ENCODE results near the gene TMEM81. TPM values are rescaled to one million over a fixed set of nuclear protein-coding genes. Genes with fewer than 3 reads are reported as not detected.
A peak's percentile ranks its signal among the peaks of the same experiment; 100 is the strongest.

The TMEM81 gene
- total RNA-seq (2013; cell fraction: nucleolus; rRNA removed), result 3.7 and 5.6 TPM in 2 replicates
- total RNA-seq (2014; rRNA removed) (0.87 and 1.0 TPM in 2 replicates), total RNA-seq (2014; rRNA removed; fragmentation: Illumina TruSeq; extraction: Trizol) (1.8 and 2.1 TPM in 2 replicates), total RNA-seq (2021) (1.2 and 1.7 TPM in 2 replicates), polyA plus RNA-seq (2011; rRNA removed) (1.3 and 2.2 TPM in 2 replicates), polyA plus RNA-seq (2014; fragmentation: Illumina TruSeq; extraction: Trizol) (0.87 and 1.9 TPM in 2 replicates), polyA plus RNA-seq (2014; fragmentation: Nextera tagmentation; extraction: Ambion mirVana) (1 to 10 TPM in 1 of 2 experiments, under 1 TPM in 1; 0.62 to 1.5 TPM), polyA plus RNA-seq (2014; rRNA removed) (0.44 and 1.7 TPM in 2 replicates), polyA plus RNA-seq (2016; fragmentation: Nextera tagmentation; extraction: Ambion mirVana) (under 1 TPM; 0.72 to 0.76 TPM), polyA minus RNA-seq (2011; rRNA and poly(A)+ RNA removed) (5.9 and 7.2 TPM in 2 replicates), Bru-seq, nascent RNA (percentile 69 among the genes with signal in this experiment), BruChase-seq, experiment 1, labeled RNA remaining after a 6-hour chase (percentile 88 among the genes with signal in this experiment), BruChase-seq, experiment 2, labeled RNA remaining after a 2-hour chase (percentile 83 among the genes with signal in this experiment)
- 1.2 TPM for polyA plus RNA-seq (2011; ENCODE audit: low read depth)
- polyA plus RNA-seq (2011; cell fraction: cytosol; rRNA removed), result 1.4 TPM in 2 replicates
- 0.78 and 1.2 TPM in 2 replicates for polyA plus RNA-seq (2011; cell fraction: nucleus; rRNA removed)
- polyA plus RNA-seq (2012), result 0.94 and 1.2 TPM in 2 replicates
- 0.73 TPM in 1 of 2 replicates, not detected in the other for polyA minus RNA-seq (2011; cell fraction: cytosol; rRNA and poly(A)+ RNA removed)
- polyA minus RNA-seq (2011; cell fraction: nucleus; rRNA and poly(A)+ RNA removed), result 1.7 and 3.7 TPM in 2 replicates
- long read RNA-seq, experiment 1, result 0 reads
- long read RNA-seq, experiment 2, partial matches to known transcripts, result 0 of 1 reads
- long read RNA-seq, experiment 2, other reads (novel, unspliced or antisense), result 0 of 1 reads

GRCh38 chr1:205084360-205084759, at the start of gene TMEM81:
Gene TMEM81, minus strand, starts transcription at chr1:205084460. Its CDS starts 140 bp downstream, at chr1:205084320.
- H3K4me1 ChIP-seq (ENCODE audit: control insufficient read depth, insufficient read depth, low read length), result no peaks in the 10 kb centered on the region
- H3K27me3 ChIP-seq (replicated peaks in 1 of 2; ENCODE audit: control insufficient read depth in 2 of 2, insufficient read depth in 2 of 2, low read length in 1 of 2), result no peaks in the 10 kb centered on the region
- no peak within 1 kb of the TSS for H3K27ac ChIP-seq (ENCODE audit: control insufficient read depth, insufficient read depth)
- in situ Hi-C loops (cut with MboI) (no loop called here), intact Hi-C loops (cut with micrococcal nuclease; ENCODE audit: unreplicated experiment) (no loop called here)
- ChIA-PET RAD21 (ENCODE audit: unreplicated experiment) (no interaction called here), CTCF (interaction anchor here (1.4 kb wide), 1 partner anchor 57 kb away, joined by 4 read pairs; no protein-coding TSS in a partner anchor), POLR2A (no interaction called here), SMC1A (ENCODE audit: uncharacterized antibody, unreplicated experiment) (no interaction called here)
- no TSS peak for BruUV-seq (replicated peaks)
- no peak within 1 kb of the TSS for H3K9ac ChIP-seq (ENCODE audit: control insufficient read depth, insufficient read depth, low read length)
- DNase-seq (ENCODE audit: low read depth, low spot score) (no peak), ATAC-seq (no peak), FAIRE-seq (no peak)
- no peaks in the 10 kb centered on the region for H3K9me3 ChIP-seq (replicated peaks; ENCODE audit: control insufficient read depth, insufficient read depth, low read length)
- peaks cover 2 to 5% of the 10 kb centered on the region in 2 experiments; a peak in 3 of 4 replicates for H3K36me3 ChIP-seq (ENCODE audit: control insufficient read depth in 2 of 2, insufficient read depth in 2 of 2, low read length in 1 of 2)
- H3K4me3 ChIP-seq, result no peak within 1 kb of the TSS
- TF ChIP-seq CBX3 (IDR thresholded peaks at IDR 0.05; ENCODE audit: borderline replicate concordance, low read depth) (no peak), ZNF207 (IDR thresholded peaks at IDR 0.05; ENCODE audit: borderline replicate concordance) (no peak), LARP7 (IDR thresholded peaks at IDR 0.05) (no peak), ZNF274 (IDR thresholded peaks at IDR 0.05; ENCODE audit: insufficient read depth, insufficient read length) (no peak), HSF1 (IDR thresholded peaks at IDR 0.05; ENCODE audit: low read depth, low read length) (no peak), POU2F2 (IDR thresholded peaks at IDR 0.05; ENCODE audit: borderline replicate concordance, low read depth, low read length) (no peak), MYC (IDR thresholded peaks at IDR 0.05; ENCODE audit: insufficient read depth, insufficient read length, insufficient replicate concordance, low read length, severe bottlenecking) (no peak), CHD4 (IDR thresholded peaks at IDR 0.05) (no peak), PKNOX1 (IDR thresholded peaks at IDR 0.05) (no peak)
- no peaks in the 10 kb centered on the region for H3K79me2 ChIP-seq (ENCODE audit: control insufficient read depth, insufficient read depth, low read length)
- no peak within 1 kb of the TSS for H3K4me2 ChIP-seq (ENCODE audit: control insufficient read depth, insufficient read depth)
- 100% methylated on average over 2 of the region's 2 CpGs for WGBS (ENCODE audit: insufficient coverage, insufficient replicate concordance, low lambda C conversion rate, missing lambda C conversion rate)
- no peak within 1 kb of the TSS for H2AFZ ChIP-seq (ENCODE audit: control insufficient read depth, low read depth, low read length)
- no peaks in the 10 kb centered on the region for H4K20me1 ChIP-seq (ENCODE audit: control insufficient read depth, insufficient read depth)

All from GM12878 (cell line).